ENCODE measurements around the gene SLC52A1.

SLC52A1 gene

GRCh38 chr17:4999430-5000093, 35.7 kb downstream of the SLC52A1 start:
- peaks cover 12% of the 10 kb centered on the region for H3K79me2 ChIP-seq (ENCODE audit: control insufficient read depth, low read length)
- no peak overlapping the region for H3K27ac ChIP-seq (ENCODE audit: low read depth, low read length)
- TF ChIP-seq EZH2phosphoT487 (IDR thresholded peaks at IDR 0.05; ENCODE audit: borderline replicate concordance, low read length), result no peak
- TF ChIP-seq CTCF (IDR thresholded peaks at IDR 0.05; ENCODE audit: low read depth, low read length, poor library complexity, severe bottlenecking), result no peak
- H3K36me3 ChIP-seq (ENCODE audit: control insufficient read depth, low read length), result peaks cover 30% of the 10 kb centered on the region
- H3K9me3 ChIP-seq (ENCODE audit: control insufficient read depth, insufficient read depth, low read length), result no peaks in the 10 kb centered on the region
- H3F3A ChIP-seq (ENCODE audit: control insufficient read depth, insufficient read depth), result no peaks in the 10 kb centered on the region
- peak overlapping the region; percentile 85 for H3K4me3 ChIP-seq (ENCODE audit: low read length)
- H3K9me2 ChIP-seq (replicated peaks; ENCODE audit: control insufficient read depth, low read length), result no peaks in the 10 kb centered on the region
- no peaks in the 10 kb centered on the region for H4K20me1 ChIP-seq (ENCODE audit: control insufficient read depth, insufficient read depth, low read depth, low read length)
- peak overlapping the region; percentile 98 for H3K4me2 ChIP-seq (ENCODE audit: low read length)
- H3K27me3 ChIP-seq (ENCODE audit: control insufficient read depth, low read length), result no peaks in the 10 kb centered on the region
- peaks cover 21% of the 10 kb centered on the region for H3K4me1 ChIP-seq (ENCODE audit: control insufficient read depth, low read length)

DNA sequence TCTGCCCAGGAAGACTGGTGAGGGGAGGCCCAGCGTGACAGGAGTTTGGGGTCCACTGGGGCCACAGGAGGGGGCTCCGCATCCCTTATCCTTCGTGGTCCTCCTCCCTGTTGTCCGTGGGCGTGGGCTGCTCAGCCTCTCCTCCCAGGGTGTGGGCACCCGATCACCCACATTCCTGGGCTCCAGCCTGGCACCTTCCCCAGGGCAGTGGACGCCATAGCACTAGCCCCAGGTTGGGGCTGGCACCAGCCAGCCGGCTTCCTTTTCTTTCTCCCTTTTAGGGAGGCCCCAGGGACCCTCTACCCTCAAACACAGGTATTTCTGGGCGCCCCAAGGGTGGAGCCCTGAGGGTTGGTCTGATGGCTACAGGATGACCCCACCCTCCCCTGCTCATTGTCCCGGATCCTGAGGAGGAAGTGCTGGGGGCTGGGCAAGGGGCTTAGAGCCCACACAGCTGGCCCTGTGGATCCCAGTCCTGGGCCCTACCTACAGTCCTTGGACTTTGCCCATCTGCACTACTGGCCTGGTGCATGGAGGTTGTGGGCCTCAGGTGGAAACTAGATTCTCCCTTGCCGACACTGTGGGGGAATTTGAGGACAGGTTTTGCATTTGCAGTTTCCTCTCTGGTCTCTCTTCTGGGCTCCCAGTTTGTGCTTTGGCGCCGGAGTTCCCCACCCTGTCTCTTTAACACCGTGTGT, 36.3 kb downstream of the SLC52A1 start:
- Histone ChIP-seq H3K79me2 (ENCODE audit: control insufficient read depth, low read length) (peaks cover 12% of the 10 kb centered on the region), H3K9me3 (ENCODE audit: control insufficient read depth, insufficient read depth, low read length) (no peaks in the 10 kb centered on the region), H3K27ac (ENCODE audit: low read depth, low read length) (no peak overlapping the region), H3K4me3 (ENCODE audit: low read length) (peak overlapping the region; percentile 85), H3K4me1 (ENCODE audit: control insufficient read depth, low read length) (peaks cover 21% of the 10 kb centered on the region), H3K4me2 (ENCODE audit: low read length) (peak overlapping the region; percentile 98), H4K20me1 (ENCODE audit: control insufficient read depth, insufficient read depth, low read depth, low read length) (no peaks in the 10 kb centered on the region), H3K36me3 (ENCODE audit: control insufficient read depth, low read length) (peaks cover 23% of the 10 kb centered on the region), H3K9me2 (replicated peaks; ENCODE audit: control insufficient read depth, low read length) (no peaks in the 10 kb centered on the region), H3F3A (ENCODE audit: control insufficient read depth, insufficient read depth) (no peaks in the 10 kb centered on the region), H3K27me3 (ENCODE audit: control insufficient read depth, low read length) (no peaks in the 10 kb centered on the region)
- no peak for TF ChIP-seq EZH2phosphoT487 (IDR thresholded peaks at IDR 0.05; ENCODE audit: borderline replicate concordance, low read length)
- no peak for TF ChIP-seq CTCF (IDR thresholded peaks at IDR 0.05; ENCODE audit: low read depth, low read length, poor library complexity, severe bottlenecking)

- peaks cover 16% of the 10 kb centered on the region for H3K36me3 ChIP-seq (ENCODE audit: control insufficient read depth, low read length)
- H3K9me3 ChIP-seq (ENCODE audit: control insufficient read depth, insufficient read depth, low read length), result no peaks in the 10 kb centered on the region
- no peaks in the 10 kb centered on the region for H3K9me2 ChIP-seq (replicated peaks; ENCODE audit: control insufficient read depth, low read length)
- H3K79me2 ChIP-seq (ENCODE audit: control insufficient read depth, low read length), result peaks cover 12% of the 10 kb centered on the region
- H3K27me3 ChIP-seq (ENCODE audit: control insufficient read depth, low read length), result no peaks in the 10 kb centered on the region
- no peak overlapping the region for H3K27ac ChIP-seq (ENCODE audit: low read depth, low read length)
- no peaks in the 10 kb centered on the region for H4K20me1 ChIP-seq (ENCODE audit: control insufficient read depth, insufficient read depth, low read depth, low read length)
- peak overlapping the region; percentile 85 for H3K4me3 ChIP-seq (ENCODE audit: low read length)
- peaks cover 21% of the 10 kb centered on the region for H3K4me1 ChIP-seq (ENCODE audit: control insufficient read depth, low read length)
- no peaks in the 10 kb centered on the region for H3F3A ChIP-seq (ENCODE audit: control insufficient read depth, insufficient read depth)
- TF ChIP-seq CTCF (IDR thresholded peaks at IDR 0.05; ENCODE audit: low read depth, low read length, poor library complexity, severe bottlenecking) (no peak), EZH2phosphoT487 (IDR thresholded peaks at IDR 0.05; ENCODE audit: borderline replicate concordance, low read length) (no peak)
- peak overlapping the region; percentile 98 for H3K4me2 ChIP-seq (ENCODE audit: low read length)
Observed at GRCh38 chr17:4998027-4998731, 37.0 kb downstream of the SLC52A1 start.
